ENCODE results near the gene TSTD1.
"Not testable (repeated sequence)": the region's sequence is repeated elsewhere in the genome, so short reads cannot be mapped to it uniquely, and the experiment has no call there.

TSTD1 gene

DNA sequence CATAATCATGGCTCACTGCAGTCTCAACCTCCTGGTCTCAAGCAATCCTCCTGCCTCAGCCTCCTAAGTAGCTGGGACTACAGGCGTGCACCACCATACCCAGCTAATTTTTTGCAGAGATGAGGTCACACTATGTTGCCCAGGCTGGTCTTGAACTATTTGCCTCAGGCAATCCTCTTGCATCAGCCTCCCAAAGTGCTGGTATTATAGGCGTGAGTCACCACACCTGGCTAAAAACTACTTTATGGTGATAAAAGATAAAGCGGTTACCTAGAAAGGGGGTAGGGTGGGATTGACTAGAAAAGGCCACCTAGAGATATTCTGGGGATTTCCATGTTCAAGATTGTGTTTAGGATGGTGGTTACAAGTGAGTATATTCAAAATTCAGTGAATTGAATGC, 5.0 kb downstream of the TSTD1 start:
- no peak for DNase-seq

DNA sequence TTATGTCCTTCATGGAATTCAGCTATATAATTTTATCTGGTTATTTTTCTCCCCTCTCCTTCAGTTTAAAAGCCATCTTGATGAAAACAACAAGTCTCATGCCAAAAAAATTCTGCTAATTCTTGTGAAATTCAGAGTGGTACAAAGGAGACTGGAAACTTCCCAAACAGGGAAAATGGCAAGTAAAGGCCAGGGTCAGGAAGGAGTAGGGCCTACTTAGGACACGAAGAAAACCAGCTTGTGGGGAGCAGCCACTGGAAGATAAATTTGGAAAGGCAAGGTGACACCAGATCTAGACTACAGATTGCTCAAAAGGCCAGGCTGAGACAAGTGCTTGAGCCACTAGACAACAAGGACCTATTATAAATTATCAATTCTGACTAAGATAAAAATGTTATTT, 6.4 kb downstream of the TSTD1 start:
- DNase-seq, result no peak

DNA sequence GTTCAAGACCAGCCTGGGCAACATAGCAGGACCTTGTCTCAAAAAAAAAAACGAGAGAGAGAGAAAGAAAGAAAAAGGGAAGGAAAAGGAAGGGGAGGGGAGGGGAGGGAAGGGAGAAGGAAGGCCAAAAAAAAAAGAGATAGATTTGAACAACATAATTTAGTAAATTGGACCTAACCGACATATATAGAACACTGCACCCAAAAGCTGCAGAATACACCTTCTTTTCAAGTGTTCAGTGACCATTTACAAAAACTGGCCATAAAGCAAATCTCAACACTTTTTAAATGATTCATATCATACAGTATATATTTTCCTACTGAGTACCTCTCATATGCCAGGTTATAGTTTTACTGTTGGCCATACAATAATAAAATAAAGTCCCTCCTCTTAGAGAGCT, 6.9 kb downstream of the TSTD1 start:
- DNase-seq, result no peak

DNA sequence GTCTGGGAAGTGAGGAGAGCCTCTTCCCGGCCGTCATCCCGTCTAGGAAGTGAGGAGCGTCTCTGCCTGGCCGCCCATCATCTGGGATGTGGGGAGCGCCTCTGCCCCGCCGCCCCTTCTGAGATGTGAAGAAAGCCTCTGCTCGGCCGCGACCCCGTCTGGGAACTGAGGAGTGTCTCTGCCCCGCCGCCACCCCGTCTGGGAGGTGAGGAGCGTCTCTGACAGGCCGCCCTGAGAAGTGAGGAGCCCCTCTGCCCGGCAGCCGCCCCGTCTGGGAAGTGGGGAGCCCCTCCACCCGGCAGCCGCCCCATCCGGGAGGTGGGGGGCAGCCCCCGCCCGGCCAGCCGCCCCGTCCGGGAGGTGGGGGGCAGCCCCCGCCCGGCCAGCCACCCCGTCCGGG, 9.3 kb downstream of the TSTD1 start:
- not testable (repeated sequence) for DNase-seq

DNA sequence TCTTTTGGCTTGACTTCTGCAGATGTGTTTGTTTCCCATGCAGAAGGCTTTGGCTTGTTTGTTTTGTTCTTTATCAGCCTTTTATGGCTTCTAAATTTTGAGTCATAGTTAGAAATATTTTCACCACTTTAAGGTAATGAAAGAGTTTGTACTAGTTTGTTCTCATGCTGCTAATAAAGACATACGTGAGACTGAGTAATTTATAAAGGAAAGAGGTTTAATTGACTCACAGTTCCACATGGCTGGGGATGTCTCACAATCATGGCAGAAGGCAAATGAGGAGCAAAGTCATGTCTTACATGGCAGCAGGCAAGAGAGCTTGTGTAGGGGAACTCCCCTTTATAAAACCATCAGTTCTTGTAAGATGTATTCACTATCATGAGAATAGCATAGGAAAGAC, 11.8 kb downstream of the TSTD1 start:
- DNase-seq, result not testable (repeated sequence)

DNA sequence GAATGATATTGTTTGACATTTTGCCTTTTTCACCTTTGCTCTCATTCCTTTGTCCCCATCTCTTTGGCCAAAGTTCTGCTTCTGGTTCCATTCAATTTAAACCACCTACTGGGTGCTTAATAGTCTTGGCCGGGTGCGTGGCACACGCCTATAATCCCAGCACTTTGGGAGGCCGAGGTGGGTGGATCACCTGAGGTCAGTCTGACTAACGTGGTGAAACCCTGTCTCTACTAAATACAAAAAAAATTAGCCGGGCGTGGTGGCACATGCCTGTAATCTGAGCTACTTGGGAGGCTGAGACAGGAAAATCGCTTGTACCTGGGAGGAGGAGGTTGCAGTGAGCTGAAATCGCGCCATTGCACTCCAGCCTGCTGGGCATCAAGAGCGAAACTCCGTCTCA, 16.3 kb downstream of the TSTD1 start:
- DNase-seq, result not testable (repeated sequence)

DNA sequence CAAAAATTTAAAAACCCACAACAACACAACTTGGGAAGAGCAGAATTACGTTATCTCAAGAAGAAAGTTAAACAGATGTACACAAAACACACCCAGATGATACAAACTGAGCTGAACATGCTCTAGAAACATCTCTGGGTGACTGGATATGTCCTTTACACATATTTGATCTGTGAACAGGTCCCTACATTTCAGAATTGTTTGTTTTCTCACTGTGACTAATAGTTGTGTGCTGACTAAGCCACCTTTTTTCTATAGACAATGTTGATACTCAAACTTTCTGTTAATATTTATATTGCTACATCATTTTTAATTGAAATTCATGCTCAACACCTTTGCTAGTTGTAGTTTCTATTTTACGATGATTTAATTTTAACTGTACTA, 16.8 kb downstream of the TSTD1 start:
- DNase-seq, result no peak

DNA sequence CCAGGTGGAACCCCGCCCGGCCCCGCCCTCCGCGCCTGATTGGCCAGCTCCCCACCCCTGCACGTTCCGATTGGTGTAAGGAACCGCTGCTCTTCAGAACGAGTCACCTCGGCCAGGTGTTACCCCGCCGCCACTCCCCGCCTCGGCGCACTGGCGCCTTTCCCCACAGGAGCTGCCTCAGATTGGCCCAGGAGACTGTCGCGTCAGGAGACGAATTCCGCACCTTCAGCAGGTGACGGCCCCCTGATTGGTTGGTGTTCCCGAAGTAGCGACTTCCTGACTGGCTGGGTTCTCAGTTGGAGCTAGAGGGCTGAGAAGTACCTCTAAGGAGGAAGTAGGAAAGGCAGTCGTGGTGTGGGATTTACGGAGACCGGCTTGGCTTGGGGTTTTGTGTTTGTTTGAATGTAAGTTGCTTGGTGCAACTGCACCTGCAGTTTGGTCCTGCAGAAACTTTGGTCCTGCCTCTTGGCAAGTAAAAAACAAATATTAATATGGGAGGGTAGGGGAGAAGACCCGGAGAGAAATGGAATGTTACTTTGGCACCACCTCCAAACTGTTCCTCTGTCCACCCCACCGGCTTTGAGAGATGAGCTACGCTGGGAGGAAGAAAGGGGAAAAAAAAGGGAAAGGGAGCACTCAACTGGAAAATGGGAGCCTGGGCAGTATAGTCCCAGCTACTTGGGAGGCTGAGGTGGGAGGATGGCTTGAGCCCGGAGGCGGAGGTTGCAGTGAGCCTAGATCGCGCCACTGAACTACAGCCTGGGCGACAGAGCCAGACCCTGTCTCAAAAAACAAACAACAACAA, 17.4 kb downstream of the TSTD1 start:
- DNase-seq, result peak; percentile 95

DNA sequence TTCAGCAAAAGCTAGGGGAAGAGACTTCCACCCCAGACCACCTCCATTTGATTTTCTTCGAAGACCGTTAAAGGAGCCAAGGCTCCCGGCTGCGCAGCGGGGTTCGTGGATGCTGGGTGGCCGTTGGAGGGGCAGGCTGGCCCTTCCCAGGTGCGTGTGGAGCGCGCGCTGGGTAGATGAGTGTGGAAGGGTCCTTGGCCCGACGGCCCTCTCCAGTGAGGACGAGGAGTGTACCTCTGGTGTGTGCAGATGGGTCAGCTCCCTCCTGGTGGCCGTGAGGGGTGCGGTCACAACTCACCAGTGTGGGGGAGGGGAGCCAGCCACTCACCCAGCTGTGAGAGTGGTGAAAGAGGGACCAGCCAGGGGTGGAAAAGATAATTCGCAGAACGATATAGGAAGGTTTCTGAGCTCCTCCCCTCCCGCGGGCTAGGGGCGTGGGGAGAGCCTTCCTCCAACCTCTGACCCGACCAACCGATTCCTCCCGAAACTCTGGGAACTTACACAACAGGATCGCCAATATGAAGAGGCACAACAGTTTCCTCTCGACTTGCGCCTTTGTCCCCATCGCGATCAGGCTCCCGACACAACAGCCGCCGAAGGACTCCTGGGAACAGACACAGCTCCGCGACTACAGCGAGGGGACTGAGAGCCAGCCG, 18.1 kb downstream of the TSTD1 start, which contains the start of gene F11R:
Gene F11R, minus strand, starts transcription at position 644 of the 656 bp plus-strand sequence. Its CDS starts 79 bp downstream, at position 565.
- no peak for DNase-seq

DNA sequence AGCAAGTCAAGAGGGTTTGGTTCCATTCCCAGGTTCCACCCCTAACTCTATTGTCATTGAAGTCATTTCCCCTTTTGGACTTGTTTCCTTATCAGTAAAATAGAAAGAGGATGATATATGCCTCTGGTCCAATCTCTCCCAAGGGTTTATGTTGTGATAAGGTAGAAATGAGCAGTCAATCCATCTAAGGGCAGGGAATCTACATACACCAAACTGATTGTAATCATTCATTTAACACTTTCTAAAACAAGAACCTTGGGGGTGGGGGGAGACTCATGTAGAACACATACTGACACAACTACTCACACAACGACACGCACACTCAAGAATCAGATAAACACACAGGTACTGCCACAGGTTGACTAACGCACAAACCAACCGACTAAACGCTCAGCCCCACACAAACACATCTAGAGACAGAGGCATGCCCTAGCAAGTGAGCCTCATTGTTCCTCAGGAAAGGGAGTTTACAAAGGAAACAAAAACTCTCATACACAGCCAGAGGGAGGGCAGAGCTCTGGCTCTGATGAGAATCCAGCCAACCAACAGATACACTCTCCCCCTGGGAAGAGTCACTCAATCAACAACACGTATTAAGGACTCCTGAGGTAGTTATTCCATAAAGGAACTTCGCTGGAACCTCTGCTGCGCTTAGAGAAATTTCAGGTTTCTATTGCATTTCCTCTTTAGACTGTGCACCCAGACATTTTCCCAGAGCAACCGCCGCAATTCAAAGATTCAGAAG, 18.8 kb downstream of the TSTD1 start:
- DNase-seq, result no peak

DNA sequence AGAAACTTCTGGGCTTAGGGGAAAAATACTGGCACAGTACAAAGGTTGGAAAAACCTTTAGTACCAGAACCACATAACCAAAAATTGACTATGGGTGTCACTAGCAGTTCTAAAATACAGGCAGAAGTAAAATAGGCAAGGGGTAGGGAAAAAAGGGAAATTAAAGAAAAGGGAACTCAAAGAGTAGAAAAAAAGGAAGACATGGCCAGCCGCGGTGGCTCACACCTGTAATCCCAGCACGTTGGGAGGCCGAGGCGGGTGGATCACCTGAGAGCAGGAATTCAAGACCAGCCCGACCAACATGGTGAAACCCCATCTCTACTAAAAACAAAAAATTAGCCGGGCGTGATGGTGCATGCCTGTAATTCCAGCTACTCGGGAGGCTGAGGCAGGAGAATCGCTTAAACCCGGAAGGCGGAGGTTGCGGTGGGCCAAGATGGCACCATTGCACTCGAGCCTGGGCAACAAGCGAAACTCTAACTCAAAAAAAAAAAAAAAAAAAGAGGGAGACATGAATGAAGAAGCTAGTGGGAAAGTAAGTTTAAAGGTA, 19.6 kb downstream of the TSTD1 start:
- DNase-seq, result not testable (repeated sequence)

DNA sequence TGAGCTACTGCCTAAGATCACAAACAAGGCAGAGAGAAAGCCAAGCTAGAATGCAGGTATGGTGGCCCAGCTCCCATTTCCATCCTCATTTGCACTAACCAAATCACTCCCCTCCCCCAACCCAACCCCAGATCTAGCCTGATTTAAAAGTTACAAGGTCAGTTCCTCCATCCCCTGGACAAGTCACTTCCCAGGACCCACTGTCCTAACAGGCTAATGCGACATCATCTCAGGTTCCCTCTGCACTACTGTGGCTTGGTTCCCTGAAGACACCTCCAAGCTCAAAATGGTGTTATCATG, 20.2 kb downstream of the TSTD1 start:
- DNase-seq, result no peak

DNA sequence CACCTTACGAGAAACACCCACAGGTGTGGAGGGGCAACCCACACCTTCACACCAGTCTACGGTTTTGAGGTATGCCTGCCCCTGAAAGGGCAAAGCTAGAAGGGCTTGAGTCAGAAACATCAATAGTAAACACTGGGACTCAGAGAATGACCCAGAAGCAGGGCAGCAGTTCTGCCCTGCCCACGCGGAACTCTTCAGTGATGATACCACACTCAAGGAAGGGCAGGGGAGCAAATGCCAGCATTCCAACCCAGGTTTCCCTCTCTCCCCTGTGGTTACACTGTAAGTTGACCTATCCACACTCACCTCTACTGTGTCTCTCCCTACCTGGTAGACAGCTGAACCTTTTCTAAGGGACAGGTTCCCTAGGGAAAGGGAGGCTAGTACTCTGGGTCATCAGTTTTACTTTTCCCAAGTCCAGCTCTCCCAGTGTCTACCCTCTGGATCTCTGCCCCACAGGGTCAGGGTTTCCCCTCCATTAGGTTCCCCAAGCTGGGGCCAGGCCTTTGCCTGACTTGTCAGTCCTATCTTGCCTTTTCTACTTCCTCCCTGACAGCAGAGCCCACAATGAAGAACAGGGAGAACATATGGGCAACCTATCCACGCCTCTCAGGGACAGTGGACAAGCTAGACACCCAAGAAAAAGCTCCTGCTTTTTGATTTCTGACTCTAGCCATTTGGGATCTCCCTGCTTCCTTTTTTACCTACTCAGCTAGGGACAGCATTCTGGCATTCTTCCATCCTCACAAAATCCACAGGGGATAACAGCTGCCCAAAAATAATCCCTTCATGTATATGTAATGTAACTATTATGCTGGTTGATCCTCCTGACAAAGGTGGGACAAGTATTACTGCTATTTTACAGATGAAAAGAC, 20.8 kb downstream of the TSTD1 start:
- no peak for DNase-seq

DNA sequence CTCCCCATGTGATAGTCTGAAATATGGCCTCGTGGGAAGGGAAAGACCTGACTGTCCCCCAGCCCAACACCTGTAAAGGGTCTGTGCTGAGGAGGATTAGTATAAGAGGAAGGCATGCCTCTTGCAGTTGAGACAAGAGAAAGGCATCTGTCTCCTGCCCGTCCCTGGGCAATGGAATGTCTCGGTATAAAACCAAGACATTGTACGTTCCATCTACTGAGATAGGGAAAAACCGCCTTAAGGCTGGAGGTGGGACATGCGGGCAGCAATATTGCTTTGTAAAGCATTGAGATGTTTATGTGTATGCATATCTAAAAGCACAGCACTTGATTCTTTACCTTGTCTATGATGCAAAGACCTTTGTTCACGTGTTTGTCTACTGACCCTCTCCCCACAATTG, 21.6 kb downstream of the TSTD1 start:
- DNase-seq, result not testable (repeated sequence)

DNA sequence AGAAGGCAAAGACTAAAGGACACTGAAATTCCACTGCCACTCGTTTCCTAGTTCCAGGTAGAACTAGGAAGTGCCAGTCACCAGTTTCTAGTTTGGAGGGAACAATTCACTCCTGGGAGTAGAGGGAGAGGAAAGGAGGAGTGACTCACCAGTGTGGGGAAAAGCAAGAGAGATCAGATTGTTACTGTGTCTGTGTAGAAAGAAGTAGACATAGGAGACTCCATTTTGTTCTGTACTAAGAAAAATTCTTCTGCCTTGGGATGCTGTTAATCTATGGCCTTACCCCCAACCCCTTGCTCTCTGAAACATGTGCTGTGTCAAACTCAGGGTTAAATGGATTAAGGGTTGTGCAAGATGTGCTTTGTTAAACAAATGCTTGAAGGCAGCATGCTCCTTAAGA, 22.1 kb downstream of the TSTD1 start:
- DNase-seq, result not testable (repeated sequence)

DNA sequence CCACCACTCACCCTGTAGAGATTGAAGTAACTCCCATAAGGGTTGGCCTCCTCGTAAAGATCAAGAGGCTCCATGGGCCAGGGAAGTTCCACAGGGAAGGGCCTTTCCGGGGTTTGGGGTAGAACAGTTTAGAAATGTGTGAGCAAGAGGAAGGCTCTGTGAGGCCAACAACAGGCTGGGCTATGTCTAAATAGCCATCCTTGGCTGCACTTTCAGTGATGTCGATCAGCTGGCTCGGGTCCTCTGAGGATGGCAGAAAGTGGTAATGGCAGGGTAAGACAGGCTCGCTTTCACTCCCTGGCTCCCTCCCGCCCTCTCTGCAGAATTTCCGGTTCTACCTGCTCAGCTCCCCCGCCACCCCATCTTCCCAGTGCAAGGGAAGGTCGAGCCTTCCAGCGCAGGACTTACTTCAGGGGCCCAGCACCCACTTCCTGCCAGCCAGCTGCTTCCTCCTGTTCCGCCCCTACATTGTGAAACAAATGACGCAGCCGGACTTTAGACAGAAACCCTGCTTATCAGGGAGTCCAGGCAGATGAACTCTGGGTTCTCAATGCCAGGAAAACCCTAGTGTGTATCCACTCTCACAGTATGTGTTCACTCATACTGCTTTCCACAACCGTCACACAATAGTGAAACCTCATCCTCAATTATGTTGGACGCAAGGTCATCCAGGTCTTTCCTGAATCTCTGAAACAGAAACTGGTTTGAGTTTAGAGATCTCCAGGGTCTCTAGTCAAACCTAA, 25.1 kb downstream of the TSTD1 start:
- peak; percentile 79 for DNase-seq

DNA sequence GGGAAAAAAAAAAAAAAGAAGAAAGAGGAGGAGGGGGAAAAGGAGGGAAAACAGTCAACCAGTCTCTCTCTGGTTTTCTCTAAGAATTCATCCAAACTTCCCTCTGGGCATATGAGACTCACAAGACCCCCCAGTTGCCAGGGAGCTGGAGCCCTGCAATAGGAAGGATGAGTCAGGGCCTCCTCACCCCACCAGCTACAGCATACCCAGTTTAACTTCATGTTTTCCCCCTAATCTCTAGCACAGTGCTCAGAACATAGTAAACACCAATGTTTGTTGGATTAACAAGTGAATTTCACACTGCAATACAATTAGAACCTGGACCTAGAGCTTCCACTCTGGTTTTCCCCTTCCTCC, 25.7 kb downstream of the TSTD1 start:
- DNase-seq, result peak; percentile 27

DNA sequence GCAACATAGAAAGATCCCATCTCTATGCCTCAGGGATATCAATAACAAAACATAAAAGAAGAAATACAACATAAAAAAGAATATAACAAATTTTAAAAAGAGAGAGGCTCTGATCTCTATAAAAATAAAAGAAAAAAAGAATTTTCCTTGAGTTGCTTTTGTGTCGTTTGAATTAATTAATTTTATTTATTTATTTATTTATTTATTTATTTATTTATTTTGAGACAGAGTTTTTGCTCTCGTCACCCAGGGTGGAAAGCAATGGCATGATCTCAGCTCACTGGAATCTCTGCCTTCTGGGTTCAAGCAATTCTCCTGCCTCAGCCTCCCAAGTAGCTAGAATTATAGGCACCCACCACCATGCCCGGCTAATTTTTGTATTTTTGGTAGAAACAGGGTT, 26.3 kb downstream of the TSTD1 start:
- DNase-seq, result no peak

DNA sequence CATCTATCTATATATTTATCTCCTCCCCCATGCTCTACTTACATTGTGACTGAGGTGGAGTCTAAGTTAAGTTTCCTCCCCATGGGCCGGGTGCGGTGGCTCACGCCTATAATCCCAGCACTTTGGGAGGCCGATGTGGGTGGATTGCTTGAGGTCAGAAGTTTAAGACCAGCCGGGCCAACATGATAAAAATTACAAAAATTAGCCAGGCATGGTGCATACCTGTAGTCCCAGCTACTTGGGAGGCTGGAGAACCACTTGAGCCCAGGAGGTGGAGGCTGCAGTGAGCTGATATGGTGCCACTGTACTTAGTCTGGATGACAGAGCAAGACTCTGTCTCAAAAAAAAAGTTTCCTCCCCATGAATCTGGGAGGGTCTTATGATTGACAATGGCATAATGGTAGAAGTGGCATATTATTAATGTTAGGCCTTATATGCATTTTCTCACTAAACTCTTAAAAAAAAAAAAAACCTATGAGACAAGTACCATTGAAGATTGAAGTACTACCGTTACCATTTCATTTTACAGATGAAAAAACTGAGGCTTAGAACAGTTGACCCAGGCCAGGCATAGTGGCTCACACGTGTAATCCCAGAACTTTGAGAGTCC, 29.1 kb downstream of the TSTD1 start:
- DNase-seq, result no peak

DNA sequence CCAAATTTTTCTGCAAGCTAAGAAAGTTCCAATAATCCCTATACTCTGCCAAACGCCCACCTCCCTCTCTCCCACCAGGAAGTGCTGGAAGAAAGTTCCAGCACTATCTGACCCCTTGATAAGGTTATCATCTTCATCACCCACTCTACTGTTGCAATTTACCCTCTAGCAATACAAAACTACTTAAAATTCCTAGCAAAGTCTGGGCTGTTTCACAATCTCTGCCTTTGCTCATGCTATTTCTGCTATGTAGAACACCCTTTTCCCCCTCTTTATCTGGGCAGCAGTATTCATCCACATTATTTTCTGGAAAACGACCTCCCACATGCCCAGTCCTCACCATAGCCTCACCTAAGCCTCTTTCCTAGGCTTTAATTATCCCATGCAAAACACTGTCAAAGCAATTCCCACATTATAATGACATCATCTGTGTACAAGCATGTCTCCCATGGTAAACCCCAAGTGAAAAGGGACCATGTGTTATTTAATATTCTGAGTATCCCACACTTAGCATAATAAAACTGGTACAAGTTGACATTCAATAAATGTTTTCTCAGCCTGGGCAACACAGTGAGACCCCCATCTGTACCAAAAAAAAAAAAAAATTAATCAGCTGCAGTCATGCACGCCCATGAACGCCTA, 29.8 kb downstream of the TSTD1 start:
- no peak for DNase-seq

DNA sequence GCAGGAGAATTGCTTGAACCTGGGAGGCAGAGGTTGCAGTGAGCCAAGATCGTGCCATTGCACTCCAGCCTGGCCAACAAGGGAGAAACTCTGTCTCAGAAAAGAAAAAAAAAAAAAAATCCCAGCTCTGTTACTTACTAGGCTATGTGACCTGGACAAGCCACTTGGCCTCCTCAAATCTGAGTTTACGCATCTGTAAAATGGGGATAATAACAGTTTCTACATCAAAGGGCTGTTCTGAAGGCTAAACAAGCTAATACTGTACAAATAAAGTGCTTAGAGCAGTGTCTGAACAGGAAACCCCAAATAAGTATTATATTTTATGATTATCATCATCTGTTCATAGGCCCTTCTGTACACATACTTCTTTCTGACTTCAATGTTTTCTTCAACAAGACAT, 31.4 kb downstream of the TSTD1 start:
- DNase-seq, result no peak

All from CD4-positive, alpha-beta T cell treated with Interleukin-6 for 4 hours (primary cell).